DND-41 (cell line): ENCODE measurements around the gene IFITM10.

Source experiments
- EZH2 ChIP-seq: IDR thresholded peaks from 3 replicates; pipeline ENCODE4 v1.6.1; 2012; ENCODE audit warnings: borderline replicate concordance, low read depth, mild to moderate bottlenecking, moderate library complexity, low read length, inconsistent platforms; ENCODE audit not compliant: severe bottlenecking
- TF ChIP-seq, protein P1 (sequence below): IDR thresholded peaks from 2 replicates; pipeline ENCODE4 v1.5.1; 2012; ENCODE audit warnings: borderline replicate concordance, low read length, moderate library complexity, mild to moderate bottlenecking; ENCODE audit not compliant: poor library complexity, severe bottlenecking; ENCODE audit errors: extremely low read depth

DNA sequence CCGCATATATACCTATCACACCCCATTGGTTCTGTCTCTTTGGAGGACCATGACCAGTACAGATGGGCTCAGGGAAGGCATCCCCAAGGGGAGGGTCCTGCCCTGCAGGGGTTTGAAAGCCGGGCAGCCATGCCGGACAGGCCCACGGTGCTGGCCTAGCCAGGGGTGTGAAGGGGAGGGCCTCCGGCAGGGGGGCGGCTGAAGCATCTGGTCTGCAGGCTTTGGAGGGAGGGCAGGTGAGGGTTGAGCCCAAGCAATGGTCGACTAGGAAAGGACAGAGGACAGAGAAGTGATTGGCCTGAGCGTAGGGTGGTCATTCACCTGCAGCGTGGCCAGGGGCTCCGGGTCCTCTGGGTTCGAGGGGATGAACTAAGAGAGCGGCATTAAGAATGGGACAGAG is 24.5 kb upstream of the IFITM10 start:
- TF ChIP-seq, protein P1, sequence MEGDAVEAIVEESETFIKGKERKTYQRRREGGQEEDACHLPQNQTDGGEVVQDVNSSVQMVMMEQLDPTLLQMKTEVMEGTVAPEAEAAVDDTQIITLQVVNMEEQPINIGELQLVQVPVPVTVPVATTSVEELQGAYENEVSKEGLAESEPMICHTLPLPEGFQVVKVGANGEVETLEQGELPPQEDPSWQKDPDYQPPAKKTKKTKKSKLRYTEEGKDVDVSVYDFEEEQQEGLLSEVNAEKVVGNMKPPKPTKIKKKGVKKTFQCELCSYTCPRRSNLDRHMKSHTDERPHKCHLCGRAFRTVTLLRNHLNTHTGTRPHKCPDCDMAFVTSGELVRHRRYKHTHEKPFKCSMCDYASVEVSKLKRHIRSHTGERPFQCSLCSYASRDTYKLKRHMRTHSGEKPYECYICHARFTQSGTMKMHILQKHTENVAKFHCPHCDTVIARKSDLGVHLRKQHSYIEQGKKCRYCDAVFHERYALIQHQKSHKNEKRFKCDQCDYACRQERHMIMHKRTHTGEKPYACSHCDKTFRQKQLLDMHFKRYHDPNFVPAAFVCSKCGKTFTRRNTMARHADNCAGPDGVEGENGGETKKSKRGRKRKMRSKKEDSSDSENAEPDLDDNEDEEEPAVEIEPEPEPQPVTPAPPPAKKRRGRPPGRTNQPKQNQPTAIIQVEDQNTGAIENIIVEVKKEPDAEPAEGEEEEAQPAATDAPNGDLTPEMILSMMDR = no peak
- no peak for TF ChIP-seq EZH2
